Measurements from ENCODE around the gene ACSL3. TPM values are rescaled to one million over a fixed set of nuclear protein-coding genes. Genes with fewer than 3 reads are reported as not detected.

Gene ACSL3
- total and polyA plus RNA-seq, 12 donors = 12.7 to 67.2 (median 53.0) TPM

DNA sequence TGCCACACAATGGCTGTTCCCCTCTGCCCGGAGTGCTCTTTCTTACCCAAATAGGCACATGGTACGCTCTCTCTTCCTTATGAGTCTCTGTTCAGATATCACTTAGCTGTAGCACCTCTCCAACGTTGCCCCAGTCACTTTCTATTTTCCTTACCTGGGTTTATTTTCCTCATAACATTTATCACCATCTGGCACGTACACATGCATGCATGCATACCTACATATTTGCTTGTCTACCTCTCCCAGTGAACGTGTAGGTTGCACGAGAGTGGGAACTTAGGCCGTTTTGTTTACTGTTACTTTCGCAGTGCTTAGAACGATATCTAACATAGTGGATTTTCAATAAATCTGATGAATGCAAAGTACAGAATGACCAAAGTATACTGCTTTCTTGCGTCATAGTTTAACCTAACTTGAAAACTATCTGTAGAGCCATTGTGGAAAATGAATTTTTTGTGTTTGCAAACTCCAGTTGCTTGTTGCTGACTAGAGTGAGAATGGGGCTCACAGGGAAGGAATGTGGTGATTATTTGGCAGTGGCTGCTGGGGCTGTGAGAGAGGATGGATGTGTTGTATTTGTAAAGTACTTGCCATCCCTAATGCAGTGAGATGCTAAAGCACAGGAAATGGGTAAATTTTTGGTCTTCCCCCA is 47.1 kb downstream of the ACSL3 start:
- no peak overlapping the region for H3K4me3 ChIP-seq
- H3K36me3 ChIP-seq = peaks cover 0 to 44% (median 6%) of the 10 kb centered on the region in 9 donors
- DNase-seq = no peak
- no peak for ATAC-seq
- 85 to 89% methylated on average over 10 of the region's 10 CpGs for WGBS, 2 donors
- no peaks in the 10 kb centered on the region for H3K27me3 ChIP-seq
- H3K27ac ChIP-seq = peak overlapping the region in 2 of 10 donors; percentile 8 to 14
- no peaks in the 10 kb centered on the region for H3K9me3 ChIP-seq
- H3K4me1 ChIP-seq = peaks cover 4 to 61% (median 34%) of the 10 kb centered on the region in 9 donors
- intact Hi-C loops (cut with DNase I) = loop anchor here in 4 of 10 donors (5.0 to 10.0 kb wide), 4 partner anchors 46 to 216 kb away; partner anchors contain the start of gene ACSL3 (in 1 of the 4)
- TF ChIP-seq, protein P1, sequence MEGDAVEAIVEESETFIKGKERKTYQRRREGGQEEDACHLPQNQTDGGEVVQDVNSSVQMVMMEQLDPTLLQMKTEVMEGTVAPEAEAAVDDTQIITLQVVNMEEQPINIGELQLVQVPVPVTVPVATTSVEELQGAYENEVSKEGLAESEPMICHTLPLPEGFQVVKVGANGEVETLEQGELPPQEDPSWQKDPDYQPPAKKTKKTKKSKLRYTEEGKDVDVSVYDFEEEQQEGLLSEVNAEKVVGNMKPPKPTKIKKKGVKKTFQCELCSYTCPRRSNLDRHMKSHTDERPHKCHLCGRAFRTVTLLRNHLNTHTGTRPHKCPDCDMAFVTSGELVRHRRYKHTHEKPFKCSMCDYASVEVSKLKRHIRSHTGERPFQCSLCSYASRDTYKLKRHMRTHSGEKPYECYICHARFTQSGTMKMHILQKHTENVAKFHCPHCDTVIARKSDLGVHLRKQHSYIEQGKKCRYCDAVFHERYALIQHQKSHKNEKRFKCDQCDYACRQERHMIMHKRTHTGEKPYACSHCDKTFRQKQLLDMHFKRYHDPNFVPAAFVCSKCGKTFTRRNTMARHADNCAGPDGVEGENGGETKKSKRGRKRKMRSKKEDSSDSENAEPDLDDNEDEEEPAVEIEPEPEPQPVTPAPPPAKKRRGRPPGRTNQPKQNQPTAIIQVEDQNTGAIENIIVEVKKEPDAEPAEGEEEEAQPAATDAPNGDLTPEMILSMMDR (IDR thresholded peaks at IDR 0.05) = no peak

- Histone ChIP-seq H3K36me3 (peaks cover 0 to 44% (median 6%) of the 10 kb centered on the region in 9 donors), H3K27me3 (no peaks in the 10 kb centered on the region), H3K27ac (no peak overlapping the region), H3K4me3 (no peak overlapping the region), H3K9me3 (no peaks in the 10 kb centered on the region), H3K4me1 (peaks cover 4 to 59% (median 40%) of the 10 kb centered on the region in 9 donors)
- ATAC-seq (no peak), DNase-seq (no peak)
- TF ChIP-seq, protein P1 (IDR thresholded peaks at IDR 0.05) = no peak
- 98 to 99% methylated on average over 3 of the region's 3 CpGs for WGBS, 2 donors
- intact Hi-C loops (cut with DNase I) = loop anchor here in 4 of 10 donors (5.0 to 10.0 kb wide), 4 partner anchors 47 to 217 kb away; partner anchors contain the start of gene ACSL3 (in 1 of the 4)
Measured at GRCh38 chr2:222909286-222909685, 48.5 kb downstream of the ACSL3 start.

- Histone ChIP-seq H3K4me3 (no peak overlapping the region), H3K4me1 (peaks cover under 1 to 44% (median 28%) of the 10 kb centered on the region in 9 donors), H3K9me3 (no peaks in the 10 kb centered on the region), H3K27ac (peak overlapping the region in 1 of 10 donors; percentile 48), H3K36me3 (peaks cover 0 to 43% (median 6%) of the 10 kb centered on the region in 9 donors), H3K27me3 (no peaks in the 10 kb centered on the region)
- DNase-seq = no peak
- intact Hi-C loops (cut with DNase I) = loop anchor here in 2 of 10 donors (2.0 to 5.0 kb wide), 2 partner anchors 51 to 205 kb away; partner anchors contain the start of gene ACSL3 (in 1 of the 2)
- 48 to 52% methylated on average over 2 of the region's 2 CpGs for WGBS, 2 donors
- TF ChIP-seq, protein P1 (IDR thresholded peaks at IDR 0.05) = no peak
- peak in 5 of 8 donors; percentile 17 to 72 (median 43) for ATAC-seq
Measured at GRCh38 chr2:222912117-222912516, 51.3 kb downstream of the ACSL3 start.

DNA sequence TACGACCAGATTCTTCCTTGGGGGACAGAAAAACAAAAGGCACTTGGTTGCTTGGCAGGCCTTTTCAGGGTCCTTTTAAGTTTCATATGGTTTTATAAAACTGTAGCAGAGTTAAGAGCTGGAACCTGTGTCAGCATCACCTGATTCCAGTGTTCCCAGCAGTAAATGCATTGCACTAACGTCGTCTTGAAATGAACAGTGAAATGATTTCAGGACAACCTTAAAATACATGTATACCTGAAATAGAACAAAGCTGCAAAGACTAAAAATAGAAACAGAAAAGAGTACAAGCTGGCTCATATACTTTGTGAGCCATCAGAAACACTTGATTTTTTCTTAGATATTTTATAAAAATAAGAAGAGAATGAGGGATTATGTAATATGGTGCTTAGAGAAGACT is 51.9 kb downstream of the ACSL3 start:
- Histone ChIP-seq H3K9me3 (no peaks in the 10 kb centered on the region), H3K4me1 (peaks cover 0 to 38% (median 27%) of the 10 kb centered on the region in 9 donors), H3K36me3 (peaks cover 0 to 49% (median 6%) of the 10 kb centered on the region in 9 donors), H3K4me3 (no peak overlapping the region), H3K27ac (peak overlapping the region in 5 of 10 donors; percentile 7 to 48 (median 37)), H3K27me3 (no peaks in the 10 kb centered on the region)
- TF ChIP-seq, protein P1 (IDR thresholded peaks at IDR 0.05) = no peak
- ATAC-seq (peak in 3 of 8 donors; percentile 10 to 59 (median 31)), DNase-seq (no peak)
- intact Hi-C loops (cut with DNase I) = loop anchor here in 2 of 10 donors (2.0 to 5.0 kb wide), 2 partner anchors 52 to 205 kb away; partner anchors contain the start of gene ACSL3 (in 1 of the 2)
- 55 to 57% methylated on average over 3 of the region's 3 CpGs for WGBS, 2 donors

Data from heart right ventricle (tissue), 16 donors.